GM20431 (cell line): Measurements from ENCODE around the gene TRAF3.

Experiments used
- in situ Hi-C: fragments of 300-500 bp; cut with MseI, MboI; formaldehyde crosslinking; loops from one replicate; pipeline ENCODE4 v1.15.0; 2020; ENCODE audit warnings: low sequenced_read_pairs; ENCODE audit not compliant: unreplicated experiment

The TRAF3 gene

DNA sequence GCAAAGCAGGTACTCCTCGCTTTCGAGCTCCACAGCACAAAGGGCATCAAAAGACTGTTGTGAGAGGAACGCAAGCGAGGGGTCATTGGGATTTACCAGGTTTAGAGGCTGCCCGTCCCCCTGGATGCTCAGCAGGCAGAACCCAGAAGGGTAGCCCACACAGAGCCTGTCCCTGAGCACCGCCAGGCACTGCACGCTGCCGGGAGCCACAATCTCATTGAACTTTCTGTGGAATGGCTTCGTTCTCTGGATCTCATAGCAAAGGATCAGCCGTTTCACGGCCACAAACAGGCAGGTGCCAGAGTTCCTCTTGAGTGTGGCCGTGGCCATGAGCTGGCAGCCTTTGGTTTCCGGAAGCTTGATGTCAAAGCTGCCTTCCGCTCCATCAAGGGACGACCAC is 166.7 kb downstream of the TRAF3 start:
- in situ Hi-C loops = no loop called here

DNA sequence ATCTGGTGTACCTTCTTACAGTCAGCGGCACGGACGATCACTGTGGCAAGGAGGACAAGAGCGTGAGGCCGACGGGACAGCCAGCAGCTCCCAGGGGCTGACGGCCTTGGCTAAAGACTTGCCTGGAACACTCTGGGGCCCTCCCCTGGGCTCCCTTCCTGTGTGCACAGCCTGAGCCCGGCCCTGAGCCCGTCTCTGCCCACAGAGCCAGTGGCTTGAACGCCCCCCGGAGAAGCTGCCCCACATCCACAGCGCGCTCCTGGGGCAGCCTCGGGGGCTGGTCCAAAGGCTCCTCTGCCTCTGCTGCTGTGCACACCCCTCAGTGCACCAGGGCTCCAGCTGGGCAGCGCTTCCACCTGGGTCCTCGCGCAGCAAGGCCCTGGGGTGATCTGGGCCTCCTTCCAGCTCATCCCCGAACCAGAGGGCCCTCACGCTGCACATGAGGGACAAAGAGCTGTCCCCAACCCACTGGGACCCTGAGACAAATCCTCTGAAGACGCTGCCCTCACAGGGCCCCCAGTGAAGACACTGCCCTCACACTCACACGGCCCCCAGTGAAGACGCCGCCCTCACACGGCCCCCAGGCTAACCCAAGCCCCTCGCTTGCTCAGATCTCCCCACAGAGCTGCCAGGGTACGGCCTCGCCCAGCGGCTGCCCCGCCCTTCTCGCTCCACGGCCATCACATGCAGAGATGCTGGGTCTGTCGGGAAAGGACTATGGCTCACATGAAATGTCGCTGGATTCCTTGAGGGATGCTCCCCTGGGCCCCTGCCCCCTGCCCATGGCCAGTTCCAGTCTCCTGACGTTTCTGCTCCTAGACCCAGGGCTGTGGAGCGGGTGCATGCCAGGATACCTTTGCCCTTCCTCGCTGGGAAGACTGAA is 167.4 kb downstream of the TRAF3 start:
- in situ Hi-C loops = no loop called here

DNA sequence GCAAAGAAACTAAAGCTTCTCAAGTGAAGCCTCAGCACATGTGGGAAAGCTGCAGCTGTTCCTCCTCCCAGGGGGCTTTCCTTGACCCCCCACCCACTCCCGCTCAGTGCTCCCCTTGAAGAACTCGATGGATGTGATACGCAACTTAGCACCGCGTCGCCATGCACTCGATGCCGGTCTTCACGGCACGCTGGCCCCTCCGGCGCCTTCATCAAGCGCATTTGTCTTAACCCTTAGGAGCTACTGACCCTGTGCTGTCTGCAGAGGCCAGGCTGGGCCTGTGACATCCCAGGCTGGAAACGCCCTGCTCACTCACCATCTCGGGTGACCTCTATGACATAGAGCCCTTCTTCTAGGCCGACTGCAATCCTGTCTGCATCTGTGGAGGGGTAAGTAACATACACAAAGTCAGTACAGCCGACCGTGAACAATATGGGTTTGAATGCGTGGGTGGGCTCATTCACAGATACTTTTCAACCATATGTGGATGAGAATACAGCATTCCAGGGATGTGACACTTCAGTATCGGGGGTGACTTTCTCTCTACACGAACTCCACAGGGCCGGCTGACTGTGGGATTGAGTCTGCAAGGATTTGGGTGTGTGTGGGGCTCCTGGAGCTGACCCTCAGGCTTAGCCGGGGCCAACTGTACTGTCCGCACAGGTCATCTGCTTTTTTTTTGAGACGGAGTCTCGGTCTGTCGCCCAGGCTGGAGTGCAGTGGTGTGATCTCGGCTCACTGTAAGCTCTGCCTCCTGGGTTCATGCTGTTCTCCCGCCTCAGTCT is 168.3 kb downstream of the TRAF3 start:
- in situ Hi-C loops = no loop called here

DNA sequence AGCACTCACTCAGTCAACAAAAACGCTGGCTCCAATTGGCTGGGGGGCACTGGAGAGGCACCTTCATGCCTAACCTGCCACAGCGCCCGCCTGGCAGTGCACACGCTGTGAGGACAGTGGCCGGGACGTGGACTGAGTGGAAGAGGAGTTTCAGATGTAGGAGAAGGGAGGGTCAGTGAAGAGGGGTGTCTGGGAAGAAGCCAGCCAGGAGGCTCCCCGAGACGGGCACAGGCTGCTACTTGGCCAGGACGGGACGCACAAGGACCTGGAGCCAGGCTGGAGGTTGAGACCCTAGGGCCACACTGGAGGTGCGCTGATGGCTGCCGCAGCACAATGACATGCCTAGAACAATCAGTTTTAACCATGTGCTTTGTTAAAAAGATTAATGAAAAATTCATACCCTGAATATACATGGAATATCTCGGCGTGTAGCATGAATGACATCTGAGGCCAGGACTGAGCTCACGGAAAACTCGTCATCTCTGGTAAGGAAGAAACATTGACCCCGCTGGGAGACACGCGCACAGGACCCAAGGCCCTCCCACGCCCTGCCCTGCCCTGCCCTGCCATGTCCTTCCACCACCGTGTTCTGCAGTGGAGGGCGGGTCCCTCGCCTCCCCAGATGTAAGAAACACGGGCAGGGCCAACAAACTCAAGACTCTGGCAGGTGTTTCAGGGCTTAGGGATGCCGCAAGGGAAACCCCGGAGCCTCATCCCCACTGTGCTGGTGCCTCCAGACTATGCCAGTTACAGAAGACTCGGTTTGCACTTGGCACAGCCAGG is 170.3 kb downstream of the TRAF3 start:
- in situ Hi-C loops = no loop called here

DNA sequence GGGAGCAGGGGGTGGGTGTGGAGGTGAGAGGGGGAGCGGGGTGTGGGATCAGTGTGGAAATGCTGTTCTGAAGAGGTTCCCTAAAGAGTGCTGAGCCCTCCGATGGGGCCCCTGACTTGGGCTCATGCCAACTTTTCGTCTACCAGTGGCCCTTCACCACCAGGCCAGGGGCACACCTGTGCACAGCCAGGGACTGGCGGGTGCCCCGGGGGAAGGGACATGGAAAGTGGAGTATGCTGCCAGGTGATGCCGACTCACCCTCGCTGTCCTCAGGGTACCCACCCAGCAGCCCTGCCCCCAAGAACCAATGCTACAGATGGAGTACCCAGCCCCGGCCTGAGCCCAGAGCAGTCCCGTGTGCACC is 171.4 kb downstream of the TRAF3 start:
- in situ Hi-C loops = no loop called here

DNA sequence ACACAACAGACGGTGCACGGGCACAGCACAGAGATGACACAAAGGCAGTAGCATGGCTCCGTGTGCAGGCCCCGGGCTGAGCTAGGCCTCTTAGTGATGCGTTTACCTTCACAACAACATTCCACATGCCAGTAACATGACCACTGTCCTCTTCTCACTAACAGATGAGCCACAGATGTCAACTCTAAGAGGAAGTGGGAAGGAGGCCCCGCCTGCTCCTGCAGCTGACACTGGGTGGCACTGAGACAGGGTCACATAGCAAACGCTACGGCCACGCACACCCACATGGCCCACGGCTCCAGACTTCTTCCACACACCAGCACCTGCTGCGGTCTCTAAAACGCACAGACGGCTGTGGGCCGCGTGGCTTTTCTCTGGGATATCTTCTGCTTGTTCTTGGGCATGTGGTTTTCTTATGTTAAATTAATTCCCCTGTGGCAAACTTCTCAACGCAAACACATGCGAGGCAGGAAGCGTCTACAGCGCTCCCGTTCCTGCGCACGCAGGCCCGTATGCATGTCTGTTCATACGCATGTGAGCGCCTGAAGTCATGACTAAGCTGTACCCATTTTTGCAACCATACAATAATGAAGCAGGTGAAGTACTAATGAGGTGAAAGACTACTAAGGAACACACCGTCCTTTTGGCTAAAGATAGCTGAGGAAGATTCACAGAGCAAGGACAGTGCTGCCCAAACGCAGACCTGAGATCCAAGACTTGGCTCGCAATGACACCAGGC is 172.0 kb downstream of the TRAF3 start:
- in situ Hi-C loops = no loop called here

DNA sequence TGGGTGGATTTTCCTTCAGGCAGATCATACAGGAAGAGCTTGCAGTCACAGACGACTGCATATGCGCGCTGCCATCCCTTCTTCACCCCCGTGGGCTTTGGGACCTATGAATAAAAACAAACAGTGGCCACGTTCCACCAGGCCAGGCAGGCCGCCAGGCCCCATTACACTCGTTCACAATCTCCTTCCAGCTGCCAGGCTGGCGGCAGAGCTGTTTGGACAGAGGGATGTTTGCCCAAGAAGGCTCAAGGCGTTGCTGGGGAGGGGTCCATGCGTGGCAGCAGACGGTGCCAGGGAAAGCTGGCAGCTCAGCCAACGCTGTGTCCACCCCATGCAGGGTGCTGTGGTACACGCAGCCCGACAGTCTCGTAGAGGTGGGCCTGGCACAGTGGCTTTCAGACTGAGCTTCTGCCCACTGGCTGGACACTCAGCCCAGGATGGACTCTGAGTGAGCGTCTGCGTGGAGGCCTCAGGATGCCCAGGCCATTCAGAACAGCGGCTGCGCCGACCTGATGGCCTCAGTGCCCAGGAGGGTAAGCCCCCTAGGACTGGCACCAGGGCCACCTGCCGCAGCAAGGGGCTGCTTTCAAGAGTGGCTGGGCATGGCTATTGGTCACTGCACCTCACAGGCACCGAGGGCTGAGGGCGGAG is 172.7 kb downstream of the TRAF3 start:
- in situ Hi-C loops = no loop called here

DNA sequence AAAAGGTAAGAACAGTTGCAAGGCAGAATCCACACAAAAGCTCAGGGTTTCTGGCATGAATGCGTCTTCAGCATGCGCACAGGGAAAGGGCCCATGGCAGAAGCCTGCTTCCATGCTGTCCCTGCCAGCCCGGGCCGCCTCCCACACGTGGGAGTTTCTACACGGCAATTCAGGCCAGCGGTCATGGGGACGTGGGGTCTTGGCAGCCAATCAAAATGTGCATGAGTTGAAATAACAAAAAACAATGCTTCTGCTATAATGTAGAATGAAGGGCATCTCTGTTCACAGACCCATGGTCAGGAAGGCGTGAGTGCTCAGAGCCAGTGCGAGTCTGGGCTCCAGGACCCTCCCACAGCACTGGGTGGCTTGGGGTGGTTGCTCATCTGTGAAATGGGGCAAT is 173.8 kb downstream of the TRAF3 start:
- in situ Hi-C loops = no loop called here

DNA sequence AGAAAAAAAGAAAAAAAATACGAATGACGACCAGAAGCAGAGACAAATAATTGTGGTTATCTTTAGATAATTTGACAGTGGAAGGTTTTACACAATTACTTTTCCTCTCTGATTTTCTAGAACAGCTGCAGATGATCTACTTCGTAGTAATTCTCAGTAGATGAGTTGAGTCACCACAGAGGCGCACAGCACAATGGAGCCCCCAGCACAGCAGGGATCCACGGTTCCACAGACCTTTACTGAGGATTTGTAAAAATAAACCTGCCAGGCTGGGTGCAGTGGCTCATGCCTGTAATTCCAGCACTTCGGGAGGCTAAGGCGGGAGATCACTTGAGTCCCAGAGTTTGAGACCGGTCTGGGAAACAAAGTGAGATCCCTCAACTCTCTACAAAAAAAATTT is 174.6 kb downstream of the TRAF3 start:
- in situ Hi-C loops = no loop called here

DNA sequence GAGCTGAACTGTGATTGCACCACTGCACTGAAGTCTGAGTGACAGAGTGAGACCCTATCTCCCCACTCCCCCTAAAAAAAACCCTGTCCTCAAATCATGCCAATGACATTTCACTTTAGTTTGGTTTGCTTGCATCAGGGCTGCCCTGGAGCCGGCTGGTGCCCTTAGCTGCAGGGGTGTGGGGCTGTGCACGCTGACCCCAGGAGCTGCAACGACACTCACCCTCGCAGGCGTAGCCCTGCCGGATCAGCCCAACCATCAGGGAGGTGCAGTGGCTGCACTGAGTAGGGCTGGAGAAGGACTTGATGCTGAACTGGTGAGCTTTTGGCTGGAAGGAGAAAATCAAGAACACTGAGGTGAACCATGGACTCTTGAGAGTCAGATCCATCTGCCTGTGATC is 175.0 kb downstream of the TRAF3 start:
- in situ Hi-C loops = no loop called here

DNA sequence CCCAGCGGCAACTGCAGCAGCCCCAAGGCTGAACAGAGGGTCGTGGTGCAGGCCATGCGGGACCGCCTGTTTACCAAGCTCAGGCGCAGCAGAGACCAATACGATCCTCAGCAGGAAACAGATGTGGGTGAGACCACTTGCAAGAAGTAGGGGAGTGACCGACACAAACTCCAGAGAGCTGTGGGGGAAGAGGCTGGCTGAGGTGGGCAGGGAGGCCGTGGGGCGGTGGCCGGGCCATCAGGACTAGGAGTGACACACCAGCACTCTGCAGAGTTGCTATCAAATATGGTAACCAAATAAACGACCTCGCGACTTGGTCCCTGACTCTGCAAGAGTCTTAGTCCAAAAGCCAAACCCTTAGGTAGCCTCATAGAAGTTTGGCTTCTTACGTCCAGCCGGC is 175.9 kb downstream of the TRAF3 start:
- in situ Hi-C loops = no loop called here

DNA sequence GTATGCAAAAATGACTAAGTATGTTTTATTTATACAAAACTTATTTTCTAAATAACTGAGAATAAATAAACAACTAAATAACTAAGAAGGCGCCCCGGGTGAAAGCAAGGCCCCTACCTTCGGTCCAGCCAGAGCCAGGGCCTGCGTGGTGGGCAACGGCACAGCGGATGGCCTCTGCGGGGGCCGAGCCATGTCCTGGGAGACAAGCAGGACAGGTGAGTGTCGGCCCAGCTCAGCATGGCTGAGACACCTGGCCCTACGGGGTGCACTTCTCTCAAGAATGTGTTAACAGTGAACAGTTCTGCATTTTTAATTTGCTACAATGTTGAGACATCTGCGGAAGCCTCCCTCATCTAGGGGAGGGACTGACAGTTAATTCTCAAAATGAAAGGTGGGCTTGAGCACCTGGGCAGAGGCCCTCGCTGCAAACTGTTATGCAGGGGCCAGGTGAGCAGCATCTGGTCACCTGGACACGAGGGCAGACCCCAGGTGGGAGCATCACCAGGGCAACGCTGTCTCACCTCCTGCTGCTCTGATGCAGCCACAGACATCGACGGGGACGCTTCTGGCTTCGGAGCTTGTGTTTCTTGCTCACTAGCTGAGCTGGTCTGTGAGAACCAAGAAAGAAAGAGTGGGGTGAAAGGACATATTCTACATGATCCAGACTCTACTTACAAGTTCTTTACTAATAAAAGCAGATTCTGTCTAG is 177.0 kb downstream of the TRAF3 start:
- in situ Hi-C loops = no loop called here

DNA sequence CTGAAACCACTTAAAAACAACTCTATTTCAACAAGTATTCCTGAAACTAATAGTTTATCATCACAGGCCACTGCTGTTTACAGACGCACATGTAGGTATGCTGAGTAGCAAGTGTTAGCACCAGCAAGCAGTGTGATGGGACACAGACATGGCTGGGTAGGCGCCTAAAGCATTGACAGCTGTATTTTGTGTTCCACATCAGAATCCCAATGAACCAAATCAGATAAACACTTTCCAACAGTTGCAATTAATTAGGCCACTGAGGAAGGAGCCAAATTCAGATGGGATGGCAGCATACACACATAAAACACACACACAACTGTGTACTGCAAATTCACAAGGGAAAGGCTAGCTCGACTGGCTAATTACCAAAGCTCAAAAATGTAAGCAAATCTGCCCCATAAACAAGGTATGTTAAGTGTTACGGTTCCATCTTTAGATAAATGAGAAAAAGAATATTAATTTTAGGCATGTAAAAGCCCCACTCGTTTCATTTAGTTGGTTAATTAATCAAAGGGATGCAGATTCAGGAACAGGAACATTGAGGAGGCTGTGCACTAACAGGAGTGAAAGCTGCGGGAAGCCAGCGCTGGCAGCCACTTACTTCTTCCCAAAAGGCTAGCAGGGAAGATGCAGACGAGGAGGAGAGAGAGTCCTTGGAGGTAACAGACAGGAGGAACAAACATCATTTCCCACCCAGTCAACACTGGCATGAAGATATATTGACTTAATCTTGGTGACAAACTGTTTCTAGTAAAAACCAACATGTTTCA is 178.6 kb downstream of the TRAF3 start:
- in situ Hi-C loops = no loop called here

DNA sequence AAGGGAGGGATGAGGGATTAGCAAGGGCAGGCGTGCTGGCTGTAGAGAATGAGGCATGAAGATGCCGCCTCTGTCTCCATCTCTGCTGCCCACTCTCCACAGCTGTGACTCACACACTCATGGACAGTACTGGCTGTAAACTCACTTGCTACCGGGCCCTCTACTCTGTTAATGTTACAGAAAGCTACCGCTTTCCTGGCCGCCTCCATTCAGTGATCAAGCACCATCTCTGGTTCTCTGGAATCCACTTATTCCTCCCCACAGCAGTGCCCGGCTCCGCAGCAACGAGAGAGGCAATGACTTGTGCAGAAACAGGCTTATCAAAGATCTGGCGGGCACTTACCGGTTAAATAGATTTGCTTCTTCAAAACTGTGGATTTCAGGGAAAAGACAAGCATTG is 180.0 kb downstream of the TRAF3 start:
- in situ Hi-C loops = no loop called here

DNA sequence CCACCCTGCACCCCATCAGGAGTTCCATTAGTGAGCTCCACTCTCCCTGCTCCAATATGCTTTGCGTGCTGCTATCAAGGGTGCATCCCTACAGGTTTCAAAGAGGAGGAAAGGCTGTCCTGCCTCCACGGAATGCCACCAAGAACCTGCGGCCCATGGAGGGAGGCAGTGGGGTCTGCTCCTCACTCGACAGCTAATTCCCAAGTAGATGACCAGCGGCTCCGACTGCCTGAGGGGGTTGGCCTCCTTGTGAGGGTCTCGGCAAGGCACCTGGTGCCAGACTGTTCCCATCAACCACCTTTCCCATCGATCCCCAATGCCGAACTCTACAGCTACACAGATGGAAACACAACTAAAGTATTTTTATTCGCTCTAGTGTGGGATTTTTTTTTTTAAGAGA is 181.2 kb downstream of the TRAF3 start:
- in situ Hi-C loops = no loop called here
